GM10266 (cell line): ENCODE measurements around the gene CCDC61.

Source experiments
- DNase-seq: peaks from one replicate; pipeline ENCODE4 v3.0.0; 2012; ENCODE audit errors: extremely low spot score
- CTCF ChIP-seq: IDR thresholded peaks from 2 replicates; pipeline ENCODE4 v1.5.1; 2012; ENCODE audit warnings: mild to moderate bottlenecking, low read depth; ENCODE audit not compliant: control insufficient read depth, insufficient read depth; ENCODE audit errors: missing control alignments

Gene CCDC61

GRCh38 chr19:46035986-46036743 lies 40.9 kb downstream of the CCDC61 start:
- no peak for DNase-seq
- TF ChIP-seq CTCF, result no peak

DNA sequence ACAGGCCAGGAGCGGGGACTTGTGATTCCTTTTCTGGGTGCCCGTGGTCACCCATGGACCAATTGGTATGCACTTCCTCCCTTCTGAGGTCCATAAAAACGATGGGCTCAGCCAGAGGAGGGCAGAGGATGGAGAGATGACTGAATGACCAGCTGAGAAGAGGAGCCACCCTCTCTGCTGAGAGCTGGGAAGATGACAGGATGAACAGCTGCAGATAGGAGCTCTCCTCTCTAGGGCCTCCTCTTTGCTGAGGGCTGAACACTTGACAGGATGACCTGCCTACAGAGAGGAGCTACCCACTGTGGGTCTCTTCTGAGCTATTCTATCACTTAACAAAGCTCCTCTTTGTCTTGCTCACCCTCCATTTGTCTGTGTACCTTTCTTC lies 41.5 kb downstream of the CCDC61 start:
- DNase-seq, result no peak
- no peak for TF ChIP-seq CTCF

DNA sequence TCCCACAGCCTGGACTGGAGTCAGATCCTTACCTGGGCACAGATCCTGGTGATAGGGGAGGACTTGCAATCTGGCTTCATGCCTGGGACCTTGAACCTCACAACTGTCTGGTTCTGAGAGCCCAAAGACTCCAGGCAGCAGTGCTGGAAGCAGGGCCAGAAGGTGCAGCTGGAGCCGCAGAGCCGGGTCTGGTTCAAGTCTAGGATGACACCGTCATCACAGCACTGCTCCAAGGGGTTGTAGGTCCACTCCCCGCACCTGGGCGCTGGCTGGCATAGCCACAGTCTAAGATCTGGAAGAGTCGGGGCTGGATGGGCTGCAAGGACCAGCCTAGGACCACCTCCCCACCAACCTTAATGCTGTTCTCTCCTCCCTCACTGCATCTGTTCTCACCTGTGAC lies 44.9 kb downstream of the CCDC61 start:
- no peak for TF ChIP-seq CTCF
- DNase-seq, result no peak

GRCh38 chr19:46040952-46041500 lies 45.8 kb downstream of the CCDC61 start, which contains the start of gene IGFL4:
Gene IGFL4 (minus strand): TSS chr19:46041002. CDS start chr19:46040962, 40 bp downstream.
- DNase-seq, result no peak
- no peak for TF ChIP-seq CTCF

DNA sequence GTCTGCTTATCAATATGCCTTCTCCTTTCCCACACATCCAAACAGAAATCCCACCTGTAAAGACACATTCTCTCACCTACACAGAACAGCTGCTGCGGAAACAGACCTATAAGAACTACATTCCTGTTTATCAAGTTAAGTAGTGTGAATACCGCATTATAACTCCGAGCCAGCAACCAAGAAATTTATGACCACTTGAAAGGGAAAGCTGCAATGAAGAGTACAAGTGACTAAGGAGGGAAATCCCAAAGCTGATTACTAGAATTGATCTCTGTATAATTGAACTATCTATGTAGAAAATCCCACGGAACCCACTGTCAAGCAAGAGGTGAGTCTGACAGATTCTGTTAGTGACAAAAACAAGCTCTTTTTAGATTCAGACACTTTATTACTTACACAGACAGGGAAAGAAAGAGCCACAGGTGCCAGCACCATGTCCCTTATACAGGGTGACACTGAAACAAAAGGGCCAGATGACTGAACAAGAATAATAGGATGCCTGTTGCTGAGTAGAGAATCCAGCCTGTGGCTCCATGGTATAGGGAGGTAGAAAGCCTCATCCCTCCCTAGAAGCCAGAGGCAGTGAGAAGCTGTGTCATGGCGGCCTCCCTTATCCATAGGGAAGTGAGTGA lies 47.1 kb downstream of the CCDC61 start:
- TF ChIP-seq CTCF, result no peak
- DNase-seq, result no peak

GRCh38 chr19:46043519-46043918 lies 48.3 kb downstream of the CCDC61 start:
- DNase-seq, result no peak
- no peak for TF ChIP-seq CTCF

- peak; percentile 44 for TF ChIP-seq CTCF
- DNase-seq, result no peak
Observed at GRCh38 chr19:46049597-46049996, 54.3 kb downstream of the CCDC61 start.
